Mesendoderm (in vitro differentiated cells): ENCODE measurements around the gene KLHDC1.

Source experiments
- DNase-seq: peaks from one replicate; pipeline ENCODE4 v3.0.0; 2013
- H2AK5ac ChIP-seq: 2 replicates; pipeline ENCODE4 v1.6.1; 2013; ENCODE audit warnings: low read length, inconsistent platforms
- H2BK120ac ChIP-seq: 2 replicates; pipeline ENCODE4 v1.6.1; 2013; ENCODE audit warnings: low read depth, mild to moderate bottlenecking, low read length, moderate library complexity, mixed read lengths
- H2BK15ac ChIP-seq: replicated peaks from 2 replicates; pipeline ENCODE4 v1.6.1; 2013; ENCODE audit warnings: low read depth, mild to moderate bottlenecking, moderate library complexity
- H2BK5ac ChIP-seq: 2 replicates; pipeline ENCODE4 v1.6.1; 2013; ENCODE audit warnings: low read length, inconsistent platforms
- H3K18ac ChIP-seq: 2 replicates; pipeline ENCODE4 v1.6.1; 2013; ENCODE audit warnings: mild to moderate bottlenecking, low read length, mixed read lengths
- H3K23ac ChIP-seq: one replicate; pipeline ENCODE4 v1.6.1; 2013; ENCODE audit warnings: low read length
- H3K27ac ChIP-seq: 2 replicates; pipeline ENCODE4 v1.5.1; 2013; ENCODE audit warnings: low read depth, mild to moderate bottlenecking, inconsistent platforms, low read length, moderate library complexity
- H3K27me3 ChIP-seq: 2 replicates; pipeline ENCODE4 v1.6.1; 2013; ENCODE audit warnings: low read length, control low read depth, mild to moderate bottlenecking, inconsistent platforms; ENCODE audit not compliant: insufficient read depth, poor library complexity
- H3K36me3 ChIP-seq: 2 replicates; pipeline ENCODE4 v1.6.1; 2013; ENCODE audit warnings: low read length, inconsistent platforms; ENCODE audit not compliant: control insufficient read depth, insufficient read depth
- H3K4ac ChIP-seq: one replicate; pipeline ENCODE4 v1.6.1; 2013; ENCODE audit warnings: low read depth, mild to moderate bottlenecking, low read length, moderate library complexity
- H3K4me1 ChIP-seq: 2 replicates; pipeline ENCODE4 v1.6.1; 2013; ENCODE audit warnings: low read depth, low read length, inconsistent platforms; ENCODE audit not compliant: control insufficient read depth
- H3K4me2 ChIP-seq: 2 replicates; pipeline ENCODE4 v1.6.1; 2013; ENCODE audit warnings: low read length
- H3K4me3 ChIP-seq: 2 replicates; pipeline ENCODE4 v1.5.1; 2013; ENCODE audit warnings: mild to moderate bottlenecking, low read length
- H3K56ac ChIP-seq: one replicate; pipeline ENCODE4 v1.6.1; 2013; ENCODE audit warnings: low read length
- H3K79me1 ChIP-seq: 2 replicates; pipeline ENCODE4 v1.6.1; 2013; ENCODE audit warnings: low read length, inconsistent platforms
- H3K79me2 ChIP-seq: 2 replicates; pipeline ENCODE4 v1.6.1; 2013; ENCODE audit warnings: mild to moderate bottlenecking, low read length; ENCODE audit not compliant: control insufficient read depth, insufficient read depth
- H3K9ac ChIP-seq: 2 replicates; pipeline ENCODE4 v1.6.1; 2013; ENCODE audit warnings: low read length, inconsistent platforms
- H4K5ac ChIP-seq: one replicate; pipeline ENCODE4 v1.6.1; 2013; ENCODE audit warnings: low read length
- H4K8ac ChIP-seq: one replicate; pipeline ENCODE4 v1.6.1; 2013; ENCODE audit warnings: low read depth, mild to moderate bottlenecking, control low read depth, low read length, moderate library complexity
- WGBS: extraction: QIAGEN DNeasy Blood & Tissue Kit; methylation state at CpG from one replicate; pipeline ENCODE4 v1.1.7; 2013; ENCODE audit warnings: low lambda C conversion rate, missing lambda C conversion rate; ENCODE audit not compliant: insufficient coverage; ENCODE audit errors: extremely low coverage; 5-methylcytosine and 5-hydroxymethylcytosine counted together

Gene KLHDC1

GRCh38 chr14:49761839-49762551, 69.1 kb downstream of the KLHDC1 start:
- no peak overlapping the region for H3K18ac ChIP-seq
- WGBS: no CpG with 5 or more reads among the region's 6 CpGs
- no peak overlapping the region for H3K27ac ChIP-seq

GRCh38 chr14:49766839-49767238, 73.9 kb downstream of the KLHDC1 start:
- Histone ChIP-seq H3K27me3 (no peaks in the 10 kb centered on the region), H4K5ac (no peak overlapping the region), H4K8ac (no peak overlapping the region), H3K79me1 (peaks cover 7% of the 10 kb centered on the region), H3K18ac (no peak overlapping the region), H3K4me2 (no peak overlapping the region), H2BK5ac (no peak overlapping the region), H3K23ac (no peak overlapping the region), H2BK15ac (no peak overlapping the region), H2AK5ac (no peak overlapping the region), H3K27ac (peak overlapping the region; percentile 99), H3K56ac (peak overlapping the region; percentile 91), H2BK120ac (peak overlapping the region; percentile 32), H3K4me3 (no peak overlapping the region), H3K4ac (peak overlapping the region; percentile 24), H3K36me3 (no peaks in the 10 kb centered on the region), H3K4me1 (no peaks in the 10 kb centered on the region), H3K79me2 (peaks cover 17% of the 10 kb centered on the region), H3K9ac (peak overlapping the region; percentile 90)
- DNase-seq: peak; percentile 60
- no CpG with 5 or more reads among the region's 10 CpGs for WGBS

More at GRCh38 chr14:49761839-49762551, 69.1 kb downstream of the KLHDC1 start:
- H3K79me1 ChIP-seq: no peaks in the 10 kb centered on the region
- H4K8ac ChIP-seq: no peak overlapping the region
- no peak for DNase-seq
- H2BK15ac ChIP-seq: no peak overlapping the region
- no peak overlapping the region for H3K9ac ChIP-seq
- no peaks in the 10 kb centered on the region for H3K4me1 ChIP-seq
- no peak overlapping the region for H3K4me2 ChIP-seq
- no peak overlapping the region for H3K4me3 ChIP-seq
- no peaks in the 10 kb centered on the region for H3K27me3 ChIP-seq
- no peak overlapping the region for H3K56ac ChIP-seq
- H3K79me2 ChIP-seq: no peaks in the 10 kb centered on the region
- H2BK120ac ChIP-seq: no peak overlapping the region
- H3K36me3 ChIP-seq: no peaks in the 10 kb centered on the region
- no peak overlapping the region for H2BK5ac ChIP-seq
- no peak overlapping the region for H2AK5ac ChIP-seq
- H4K5ac ChIP-seq: no peak overlapping the region
- H3K4ac ChIP-seq: no peak overlapping the region
- no peak overlapping the region for H3K23ac ChIP-seq

GRCh38 chr14:49767270-49767570, 74.3 kb downstream of the KLHDC1 start:
- H3K4me3 ChIP-seq: no peak overlapping the region
- H3K4me2 ChIP-seq: peak overlapping the region; percentile 77
- no peaks in the 10 kb centered on the region for H3K27me3 ChIP-seq
- no peak overlapping the region for H3K23ac ChIP-seq
- peak overlapping the region; percentile 88 for H3K18ac ChIP-seq
- peak overlapping the region; percentile 90 for H3K9ac ChIP-seq
- H3K4me1 ChIP-seq: no peaks in the 10 kb centered on the region
- no peak overlapping the region for H2BK15ac ChIP-seq
- H3K56ac ChIP-seq: peak overlapping the region; percentile 91
- H3K27ac ChIP-seq: peak overlapping the region; percentile 99
- no peak overlapping the region for H2BK5ac ChIP-seq
- peak overlapping the region; percentile 32 for H2BK120ac ChIP-seq
- peak overlapping the region; percentile 99 for H4K8ac ChIP-seq
- no peak overlapping the region for H3K4ac ChIP-seq
- no CpG with 5 or more reads among the region's 9 CpGs for WGBS
- H4K5ac ChIP-seq: no peak overlapping the region
- H3K79me1 ChIP-seq: peaks cover 7% of the 10 kb centered on the region
- DNase-seq: no peak
- no peaks in the 10 kb centered on the region for H3K36me3 ChIP-seq
- no peak overlapping the region for H2AK5ac ChIP-seq
- H3K79me2 ChIP-seq: peaks cover 17% of the 10 kb centered on the region

- Histone ChIP-seq H2BK120ac (peak within 1 kb of the TSS; percentile 32), H3K56ac (peak within 1 kb of the TSS; percentile 94), H3K79me2 (peaks cover 17% of the 10 kb centered on the region), H3K18ac (peak within 1 kb of the TSS; percentile 88), H3K27me3 (no peaks in the 10 kb centered on the region), H3K9ac (peak within 1 kb of the TSS; percentile 90), H3K4me1 (no peaks in the 10 kb centered on the region), H4K8ac (peak within 1 kb of the TSS; percentile 99), H3K4ac (peak within 1 kb of the TSS; percentile 88), H2BK5ac (peak within 1 kb of the TSS; percentile 2), H3K36me3 (no peaks in the 10 kb centered on the region), H2BK15ac (peak within 1 kb of the TSS; percentile 13), H2AK5ac (no peak within 1 kb of the TSS), H3K4me3 (peak within 1 kb of the TSS; percentile 65), H3K79me1 (peaks cover 7% of the 10 kb centered on the region), H3K23ac (peak within 1 kb of the TSS; percentile 66), H3K4me2 (peak within 1 kb of the TSS; percentile 89), H3K27ac (peak within 1 kb of the TSS; percentile 99), H4K5ac (peak within 1 kb of the TSS; percentile 87)
- WGBS: no CpG with 5 or more reads among the region's 86 CpGs
- DNase-seq: peak; percentile 92
Observed at GRCh38 chr14:49767571-49768300, 74.8 kb downstream of the KLHDC1 start, which contains the start of gene KLHDC2. Gene KLHDC2, plus strand, starts transcription at chr14:49768153. Its CDS starts 316 bp downstream, at chr14:49768469.

- Histone ChIP-seq H2BK120ac (no peak overlapping the region), H4K5ac (no peak overlapping the region), H2BK5ac (peak overlapping the region; percentile 2), H3K23ac (peak overlapping the region; percentile 1), H3K79me1 (peaks cover 7% of the 10 kb centered on the region), H3K27ac (peak overlapping the region; percentile 77), H3K4me3 (peak overlapping the region; percentile 57), H2AK5ac (no peak overlapping the region), H3K27me3 (no peaks in the 10 kb centered on the region), H3K79me2 (peaks cover 17% of the 10 kb centered on the region), H3K36me3 (no peaks in the 10 kb centered on the region), H2BK15ac (no peak overlapping the region), H3K18ac (peak overlapping the region; percentile 51), H3K4me2 (peak overlapping the region; percentile 89), H3K4ac (peak overlapping the region; percentile 87), H3K56ac (peak overlapping the region; percentile 94), H3K9ac (peak overlapping the region; percentile 82), H4K8ac (no peak overlapping the region), H3K4me1 (no peaks in the 10 kb centered on the region)
- WGBS: no CpG with 5 or more reads among the region's 67 CpGs
- DNase-seq: peak; percentile 81
Observed at GRCh38 chr14:49768301-49769121, 75.6 kb downstream of the KLHDC1 start.
